Astrocyte (in vitro differentiated cells and primary cell): ENCODE data around the gene TMEM60.

Experiments used
- EZH2 ChIP-seq: IDR thresholded peaks from 2 replicates; pipeline ENCODE4 v1.6.1; 2012; ENCODE audit warnings: mild to moderate bottlenecking, low read length, inconsistent platforms; ENCODE audit not compliant: insufficient read depth
- TF ChIP-seq, protein P1 (sequence below): IDR thresholded peaks from 2 replicates; pipeline ENCODE4 v1.5.1; 2011; ENCODE audit warnings: low read depth, mild to moderate bottlenecking, inconsistent platforms, low read length, moderate library complexity; ENCODE audit not compliant: insufficient read depth

GRCh38 chr7:77839919-77840318, 41.7 kb upstream of the TMEM60 start:
- TF ChIP-seq, protein P1, sequence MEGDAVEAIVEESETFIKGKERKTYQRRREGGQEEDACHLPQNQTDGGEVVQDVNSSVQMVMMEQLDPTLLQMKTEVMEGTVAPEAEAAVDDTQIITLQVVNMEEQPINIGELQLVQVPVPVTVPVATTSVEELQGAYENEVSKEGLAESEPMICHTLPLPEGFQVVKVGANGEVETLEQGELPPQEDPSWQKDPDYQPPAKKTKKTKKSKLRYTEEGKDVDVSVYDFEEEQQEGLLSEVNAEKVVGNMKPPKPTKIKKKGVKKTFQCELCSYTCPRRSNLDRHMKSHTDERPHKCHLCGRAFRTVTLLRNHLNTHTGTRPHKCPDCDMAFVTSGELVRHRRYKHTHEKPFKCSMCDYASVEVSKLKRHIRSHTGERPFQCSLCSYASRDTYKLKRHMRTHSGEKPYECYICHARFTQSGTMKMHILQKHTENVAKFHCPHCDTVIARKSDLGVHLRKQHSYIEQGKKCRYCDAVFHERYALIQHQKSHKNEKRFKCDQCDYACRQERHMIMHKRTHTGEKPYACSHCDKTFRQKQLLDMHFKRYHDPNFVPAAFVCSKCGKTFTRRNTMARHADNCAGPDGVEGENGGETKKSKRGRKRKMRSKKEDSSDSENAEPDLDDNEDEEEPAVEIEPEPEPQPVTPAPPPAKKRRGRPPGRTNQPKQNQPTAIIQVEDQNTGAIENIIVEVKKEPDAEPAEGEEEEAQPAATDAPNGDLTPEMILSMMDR: no peak
- no peak for TF ChIP-seq EZH2
